H1 (cell line): ENCODE results near the gene SAMM50. TPM values are rescaled to one million over a fixed set of nuclear protein-coding genes. Genes with fewer than 3 reads are reported as not detected.

Source experiments
- CTCF ChIA-PET: fragments of 300-600 bp; sonication (Branson Sonifier 250); formaldehyde crosslinking; loops from one replicate; lab custom pipeline; 2021; ENCODE audit not compliant: partially characterized antibody; lab: Charles Lee
- POLR2A ChIA-PET: fragments of 300-600 bp; sonication (Branson Sonifier 250); formaldehyde crosslinking; loops from one replicate; lab custom pipeline; 2021; ENCODE audit warnings: inconsistent platforms; ENCODE audit not compliant: partially characterized antibody; lab: Charles Lee
- DNase-seq, 2 experiments: peaks; one replicate each; pipeline versions ENCODE4 v3.0.0 to v3.0.0-alpha.2; 2010 to 2022; ENCODE audit warnings: low spot score in 2 of 2, low read depth in 1 of 2, mixed read lengths in 1 of 2
- FAIRE-seq: peaks from 2 replicates; lab custom pipeline; 2011; peaks lifted over from hg19 to GRCh38; lab: Jason Lieb, UNC
- H2AFZ ChIP-seq: 2 replicates; pipeline ENCODE4 v1.8.1; 2012; ENCODE audit warnings: low read length, inconsistent platforms
- H2AK5ac ChIP-seq: 2 replicates; pipeline ENCODE4 v1.6.1; 2013; ENCODE audit warnings: low read depth, low read length
- H2BK120ac ChIP-seq: replicated peaks from 2 replicates; pipeline ENCODE3; 2013; ENCODE audit warnings: low read depth, low read length, inconsistent platforms
- H2BK12ac ChIP-seq: 2 replicates; pipeline ENCODE4 v1.6.1; 2013; ENCODE audit warnings: low read depth, low read length
- H2BK15ac ChIP-seq: 2 replicates; pipeline ENCODE4 v1.6.1; 2013; ENCODE audit warnings: low read length
- H2BK20ac ChIP-seq: 2 replicates; pipeline ENCODE4 v1.6.1; 2013; ENCODE audit warnings: low read length
- H2BK5ac ChIP-seq: 2 replicates; pipeline ENCODE4 v1.6.1; 2013; ENCODE audit warnings: low read depth, low read length
- H3K14ac ChIP-seq: 2 replicates; pipeline ENCODE4 v1.6.1; 2013; ENCODE audit warnings: inconsistent platforms; ENCODE audit not compliant: insufficient read length
- H3K18ac ChIP-seq: 2 replicates; pipeline ENCODE4 v1.6.1; 2013; ENCODE audit warnings: low read length; ENCODE audit errors: extremely low read depth
- H3K23ac ChIP-seq: 2 replicates; pipeline ENCODE4 v1.6.1; 2013; ENCODE audit warnings: inconsistent platforms; ENCODE audit not compliant: insufficient read length
- H3K23me2 ChIP-seq: 2 replicates; pipeline ENCODE4 v1.6.1; 2013; ENCODE audit warnings: low read depth, low read length
- H3K27ac ChIP-seq: 2 replicates; pipeline ENCODE4 v1.6.1; 2011; ENCODE audit warnings: low read depth, low read length, inconsistent platforms
- H3K27me3 ChIP-seq, 4 experiments: replicated peaks in 1 of 4; 1 replicate in 1 of 4; 2 replicates in 3 of 4; pipeline versions ENCODE4 v1.6.1 to v1.8.1; 2011 to 2013; ENCODE audit warnings: low read length in 3 of 4, mild to moderate bottlenecking in 3 of 4, inconsistent platforms in 2 of 4, mixed read lengths in 2 of 4, moderate library complexity in 1 of 4; ENCODE audit not compliant: control insufficient read depth in 3 of 4, insufficient read depth in 3 of 4; ENCODE audit errors: extremely low read depth in 1 of 4
- H3K36me3 ChIP-seq, 4 experiments: 2 replicates each; pipeline versions ENCODE4 v1.6.1 to v1.8.1; 2011 to 2013; ENCODE audit warnings: mild to moderate bottlenecking in 4 of 4, low read length in 3 of 4, moderate library complexity in 2 of 4, control low read depth in 1 of 4, inconsistent platforms in 1 of 4; ENCODE audit not compliant: insufficient read depth in 4 of 4, control insufficient read depth in 2 of 4
- H3K4ac ChIP-seq: replicated peaks from 2 replicates; pipeline ENCODE3; 2013; ENCODE audit warnings: low read length, low read depth, mixed read lengths, inconsistent platforms; ENCODE audit not compliant: insufficient read length
- H3K4me1 ChIP-seq, 4 experiments: replicated peaks in 1 of 4; 1 replicate in 1 of 4; 2 replicates in 3 of 4; pipeline versions ENCODE4 v1.6.1 to v1.8.1; 2011 to 2013; ENCODE audit warnings: low read length in 3 of 4, inconsistent platforms in 2 of 4, mixed read lengths in 1 of 4; ENCODE audit not compliant: insufficient read depth in 4 of 4, control insufficient read depth in 3 of 4
- H3K4me2 ChIP-seq, 2 experiments: 2 replicates each; pipeline versions ENCODE4 v1.6.1 to v1.8.1; 2011 to 2013; ENCODE audit warnings: low read depth in 2 of 2, low read length in 2 of 2, control low read depth in 1 of 2, inconsistent platforms in 1 of 2, mild to moderate bottlenecking in 1 of 2; ENCODE audit not compliant: insufficient read depth in 1 of 2
- H3K4me3 ChIP-seq, 4 experiments: fragments of 200-600, 300-600 bp in 1 of 4; sonication (generic), shearing (Covaris generic), sonication (Bioruptor Twin) in 1 of 4; 2 replicates each; pipeline versions ENCODE4 v1.5.1 to v1.8.1; 2011 to 2016; ENCODE audit warnings: low read length in 4 of 4, low read depth in 3 of 4, control low read depth in 2 of 4, inconsistent platforms in 2 of 4, mild to moderate bottlenecking in 2 of 4, mixed read lengths in 1 of 4, moderate library complexity in 1 of 4; ENCODE audit not compliant: insufficient read depth in 2 of 4; ENCODE audit errors: extremely low read depth in 1 of 4
- H3K56ac ChIP-seq: replicated peaks from 2 replicates; pipeline ENCODE3; 2013; ENCODE audit warnings: low read depth, mild to moderate bottlenecking, mixed read lengths, low read length, inconsistent platforms; ENCODE audit not compliant: insufficient read length
- H3K79me1 ChIP-seq: 2 replicates; pipeline ENCODE4 v1.6.1; 2013; ENCODE audit warnings: low read depth, low read length, control low read depth
- H3K79me2 ChIP-seq, 2 experiments: 2 replicates each; pipeline versions ENCODE4 v1.6.1 to v1.8.1; 2012 to 2013; ENCODE audit warnings: low read length in 2 of 2, mild to moderate bottlenecking in 2 of 2, inconsistent platforms in 1 of 2; ENCODE audit not compliant: insufficient read depth in 2 of 2, control insufficient read depth in 1 of 2
- H3K9ac ChIP-seq, 4 experiments: replicated peaks in 1 of 4; 1 replicate in 1 of 4; 2 replicates in 3 of 4; pipeline versions ENCODE4 v1.6.1 to v1.8.1; 2011 to 2013; ENCODE audit warnings: low read depth in 3 of 4, low read length in 3 of 4, control low read depth in 2 of 4, mild to moderate bottlenecking in 2 of 4, moderate library complexity in 2 of 4, inconsistent platforms in 1 of 4; ENCODE audit errors: extremely low read depth in 1 of 4
- H3K9me3 ChIP-seq, 2 experiments: 2 replicates each; pipeline versions ENCODE4 v1.6.1 to v1.8.1; 2012 to 2013; ENCODE audit warnings: mild to moderate bottlenecking in 2 of 2, moderate library complexity in 2 of 2, control low read depth in 1 of 2, inconsistent platforms in 1 of 2, low read depth in 1 of 2, low read length in 1 of 2, mixed read lengths in 1 of 2; ENCODE audit not compliant: insufficient read depth in 2 of 2
- H4K20me1 ChIP-seq, 2 experiments: replicated peaks in 1 of 2; 2 replicates each; pipeline versions ENCODE3 to v1.8.1; 2011 to 2013; ENCODE audit warnings: inconsistent platforms in 2 of 2, low read length in 2 of 2, mild to moderate bottlenecking in 1 of 2; ENCODE audit not compliant: insufficient read depth in 2 of 2, control insufficient read depth in 1 of 2
- H4K5ac ChIP-seq: 2 replicates; pipeline ENCODE4 v1.6.1; 2013; ENCODE audit warnings: low read length, low read depth, mixed read lengths, inconsistent platforms; ENCODE audit not compliant: insufficient read length
- H4K8ac ChIP-seq: 2 replicates; pipeline ENCODE4 v1.8.0; 2013; ENCODE audit warnings: mild to moderate bottlenecking, moderate library complexity, low read length, inconsistent platforms; ENCODE audit not compliant: insufficient read depth; ENCODE audit errors: extremely low read depth
- H4K91ac ChIP-seq: replicated peaks from 2 replicates; pipeline ENCODE3; 2013; ENCODE audit warnings: low read length, mixed read lengths, inconsistent platforms; ENCODE audit not compliant: insufficient read length
- ATF2 ChIP-seq: IDR thresholded peaks from 2 replicates; pipeline ENCODE4 v1.6.1; 2012; ENCODE audit warnings: low read length, inconsistent platforms
- ATF3 ChIP-seq: IDR thresholded peaks from 2 replicates; pipeline ENCODE4 v1.6.1; 2011; ENCODE audit warnings: low read depth, mild to moderate bottlenecking, low read length; ENCODE audit not compliant: insufficient read depth
- BACH1 ChIP-seq: IDR thresholded peaks from 2 replicates; pipeline ENCODE4 v1.6.1; 2012; ENCODE audit warnings: low read length, improper control_type of control experiment
- CEBPB ChIP-seq: IDR thresholded peaks from 2 replicates; pipeline ENCODE4 v1.6.1; 2012; ENCODE audit warnings: low read depth, low read length
- CHD2 ChIP-seq: IDR thresholded peaks from 2 replicates; pipeline ENCODE4 v1.6.1; 2012; ENCODE audit warnings: low read length, improper control_type of control experiment
- FOSL1 ChIP-seq: IDR thresholded peaks from 2 replicates; pipeline ENCODE4 v1.6.1; 2011; ENCODE audit warnings: mild to moderate bottlenecking, low read depth, low read length, moderate library complexity; ENCODE audit not compliant: insufficient read depth
- NRF1 ChIP-seq: IDR thresholded peaks from 2 replicates; pipeline ENCODE4 v1.6.1; 2011; ENCODE audit warnings: mild to moderate bottlenecking, low read depth, low read length, improper control_type of control experiment
- SIRT6 ChIP-seq: IDR thresholded peaks from one replicate; pipeline ENCODE4 v1.7.1; 2012; ENCODE audit warnings: low read length, inconsistent platforms
- SUZ12 ChIP-seq: fragments of 200-600 bp; sonication (generic); IDR thresholded peaks from 2 replicates; pipeline ENCODE4 v1.6.1; 2012; ENCODE audit warnings: mild to moderate bottlenecking, inconsistent platforms, low read length, moderate library complexity, mixed read lengths
- ZNF274 ChIP-seq: IDR thresholded peaks from 2 replicates; pipeline ENCODE4 v1.7.0; 2012; ENCODE audit warnings: low read length, borderline replicate concordance; ENCODE audit errors: extremely low read depth
- WGBS, 2 experiments: shearing (Covaris generic) in 1 of 2; methylation state at CpG; one replicate each; pipeline versions ENCODE4 v1.1.6 to v1.1.7; 2013 to 2015; ENCODE audit warnings: low lambda C conversion rate in 2 of 2, mixed read lengths in 2 of 2, inconsistent platforms in 1 of 2, low coverage in 1 of 2, missing lambda C conversion rate in 1 of 2; ENCODE audit not compliant: insufficient replicate concordance in 2 of 2, insufficient coverage in 1 of 2, insufficient read length in 1 of 2; ENCODE audit errors: extremely low coverage in 1 of 2, missing lambda C conversion rate in 1 of 2; 5-methylcytosine and 5-hydroxymethylcytosine counted together
- polyA plus RNA-seq, 7 experiments: library from polyadenylated mRNA; depleted of rRNA in 3 of 7; stranded (reverse) in 5 of 7; unstranded in 2 of 7; fragments of >200 nt in 5 of 7; fragments of 200-250 nt in 2 of 7; gene quantifications; 1 replicate in 5 of 7; 2 replicates in 1 of 7; 4 replicates in 1 of 7; pipeline versions ENCODE4 v1.2.1 to v1.2.3, GENCODE V29; 2011 to 2013; ENCODE audit warnings: missing spikeins in 2 of 7, mixed read lengths in 2 of 7
- total RNA-seq: library from RNA; stranded (reverse); fragmentation: NEBNext Ultra II Directional; extraction: Animal tissue kit (Norgen Biotek cat#: 25700); gene quantifications from 2 replicates; pipeline ENCODE4 v1.2.1, GENCODE V29; 2021

Gene SAMM50
- total and polyA plus RNA-seq, 2 of the 8 experiments (the other 6 are each of a cell fraction or from before 2014, with no cell fraction given) = 45.4 to 70.3 TPM

- no peak overlapping the region for H3K9ac ChIP-seq
- peaks cover 0 to 5% of the 10 kb centered on the region in 2 experiments for H4K20me1 ChIP-seq
- TF ChIP-seq BACH1 (no peak), ATF3 (no peak), SIRT6 (no peak), NRF1 (no peak), FOSL1 (no peak), CEBPB (no peak), ZNF274 (no peak), CHD2 (no peak), SUZ12 (no peak), ATF2 (no peak)
- FAIRE-seq (no peak), DNase-seq (no peak)
- H2BK5ac ChIP-seq = no peak overlapping the region
- H3K23me2 ChIP-seq = no peaks in the 10 kb centered on the region
- peaks cover 8 to 50% (median 22%) of the 10 kb centered on the region in 4 experiments for H3K36me3 ChIP-seq
- no peak overlapping the region for H3K27ac ChIP-seq
- no peak overlapping the region for H3K4me2 ChIP-seq
- no peak overlapping the region for H4K5ac ChIP-seq
- H3K4ac ChIP-seq = no peak overlapping the region
- H3K9me3 ChIP-seq = no peaks in the 10 kb centered on the region
- no peak overlapping the region for H2BK12ac ChIP-seq
- no peak overlapping the region for H4K91ac ChIP-seq
- H3K23ac ChIP-seq = no peak overlapping the region
- H2AFZ ChIP-seq = no peak overlapping the region
- no peaks in the 10 kb centered on the region for H3K79me2 ChIP-seq
- no peak overlapping the region for H2AK5ac ChIP-seq
- H3K27me3 ChIP-seq = no peaks in the 10 kb centered on the region
- no peaks in the 10 kb centered on the region for H3K79me1 ChIP-seq
- no peak overlapping the region for H4K8ac ChIP-seq
- H3K56ac ChIP-seq = no peak overlapping the region
- no peak overlapping the region for H2BK20ac ChIP-seq
- H3K14ac ChIP-seq = no peak overlapping the region
- 81% methylated on average over 12 of the region's 12 CpGs; no CpG with 5 or more reads in 1 of the 2 experiments for WGBS, 2 experiments
- H3K18ac ChIP-seq = no peak overlapping the region
- CTCF ChIA-PET = interaction anchor here (1.0 to 1.1 kb wide), 2 partner anchors 47 to 96 kb away, joined by 3 read pairs; no protein-coding TSS in a partner anchor
- H2BK15ac ChIP-seq = no peak overlapping the region
- H2BK120ac ChIP-seq = no peak overlapping the region
- H3K4me1 ChIP-seq = no peaks in the 10 kb centered on the region
- H3K4me3 ChIP-seq = no peak overlapping the region
- POLR2A ChIA-PET = no interaction called here
Measured at GRCh38 chr22:43985532-43985931, 30.3 kb downstream of the SAMM50 start.
